D721Med (cell line): ENCODE measurements around the gene KLHL7.
"Not testable (repeated sequence)": the region's sequence is repeated elsewhere in the genome, so short reads cannot be mapped to it uniquely, and the experiment has no call there.

ENCODE experiments used
- DNase-seq: peaks from one replicate; pipeline ENCODE4 v3.0.0; 2011; ENCODE audit warnings: low spot score; ENCODE audit not compliant: insufficient read length
- FAIRE-seq: peaks from 2 replicates; lab custom pipeline; 2011; peaks lifted over from hg19 to GRCh38; lab: Jason Lieb, UNC
- CTCF ChIP-seq: IDR thresholded peaks from 2 replicates; pipeline ENCODE4 v1.5.1; 2012; ENCODE audit warnings: mild to moderate bottlenecking, control low read depth; ENCODE audit not compliant: insufficient read depth; ENCODE audit errors: missing control alignments

Gene KLHL7

GRCh38 chr7:23220690-23221305, 115.2 kb downstream of the KLHL7 start:
- no peak for FAIRE-seq
- no peak for DNase-seq
- TF ChIP-seq CTCF: no peak

DNA sequence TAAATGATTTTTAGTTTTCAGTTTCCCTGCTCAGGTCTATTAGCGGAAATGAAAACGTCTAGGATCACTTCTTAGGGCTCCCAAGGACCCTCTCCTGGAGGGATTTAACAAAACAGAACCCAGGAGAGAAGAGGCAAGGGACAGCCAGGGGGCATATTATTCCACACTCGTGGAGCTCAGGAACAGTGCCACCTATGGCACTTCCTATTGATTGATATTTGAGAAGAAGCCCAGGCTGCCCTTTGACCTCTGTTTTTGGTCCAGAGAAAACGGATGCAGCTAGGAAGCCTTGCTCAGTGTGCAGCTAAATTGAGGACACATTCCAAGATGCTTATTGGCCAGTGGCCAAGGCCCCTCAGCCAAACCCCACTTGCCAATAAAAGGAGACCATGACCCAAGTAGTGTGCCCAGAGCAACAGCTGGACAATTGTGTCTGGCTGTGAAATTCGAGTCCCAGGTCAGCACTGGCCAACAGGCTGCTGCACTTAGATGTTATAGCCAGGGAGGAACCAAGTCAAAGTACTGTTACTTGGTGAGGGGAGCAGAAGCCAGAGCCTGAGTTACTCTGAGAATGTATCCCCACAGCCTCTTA, 117.0 kb downstream of the KLHL7 start:
- DNase-seq (no peak), FAIRE-seq (no peak)
- TF ChIP-seq CTCF: no peak

- not testable (repeated sequence) for FAIRE-seq, DNase-seq
These were observed 118.8 kb downstream of the KLHL7 start for GRCh38 chr7:23224364-23224763.

GRCh38 chr7:23226844-23227450, 121.4 kb downstream of the KLHL7 start:
- no peak for TF ChIP-seq CTCF
- DNase-seq: no peak
- no peak for FAIRE-seq
